T-helper 1 cell treated with Interleukin-12 subunit alpha and Interleukin-12 subunit beta and Interleukin-4 antibody, amounts not matched to agents 30 μg/mL and 1 μg/mL, for 36 hours (primary cell): ENCODE measurements around the gene IRF5.

Source experiments
- H3K27ac Mint-ChIP-seq: one replicate; pipeline ENCODE4 v1.8.0; 2021; ENCODE audit warnings: mild to moderate bottlenecking, mixed read lengths
- H3K27me3 Mint-ChIP-seq: one replicate; pipeline ENCODE4 v1.8.0; 2021; ENCODE audit warnings: low read depth, mixed read lengths
- H3K36me3 Mint-ChIP-seq: one replicate; pipeline ENCODE4 v1.8.0; 2021; ENCODE audit warnings: low read depth, mixed read lengths
- H3K4me1 Mint-ChIP-seq: one replicate; pipeline ENCODE4 v1.8.0; 2021; ENCODE audit warnings: low read depth, mixed read lengths
- H3K4me3 Mint-ChIP-seq: one replicate; pipeline ENCODE4 v1.8.0; 2021; ENCODE audit warnings: mild to moderate bottlenecking, moderate library complexity, mixed read lengths
- H3K9me3 Mint-ChIP-seq: one replicate; pipeline ENCODE4 v1.8.0; 2021; ENCODE audit warnings: mixed read lengths

Gene IRF5

DNA sequence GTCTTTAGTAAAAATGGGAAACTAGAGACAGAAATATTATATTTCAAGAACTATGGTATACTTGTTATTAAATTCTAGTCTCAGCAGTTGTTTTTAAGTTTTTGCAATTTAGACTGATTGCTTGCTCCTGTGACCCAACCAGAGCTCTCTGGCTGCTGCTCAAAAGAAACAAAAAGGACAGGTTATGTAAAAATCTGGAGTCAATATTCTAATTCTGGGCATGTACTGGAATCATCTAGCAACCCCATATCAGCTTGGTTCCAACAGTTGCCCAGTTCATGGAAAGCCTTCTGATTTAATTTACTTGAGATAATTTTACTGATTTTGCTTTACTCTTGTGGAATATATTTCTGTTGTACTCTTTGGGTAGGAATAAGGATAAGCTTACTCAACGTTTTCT, 37.5 kb upstream of the IRF5 start:
- Mint-ChIP-seq H3K9me3 (peaks cover 4% of the 10 kb centered on the region), H3K4me3 (no peak overlapping the region), H3K27me3 (peaks cover 9% of the 10 kb centered on the region), H3K4me1 (no peaks in the 10 kb centered on the region), H3K36me3 (peaks cover 2% of the 10 kb centered on the region), H3K27ac (no peak overlapping the region)

DNA sequence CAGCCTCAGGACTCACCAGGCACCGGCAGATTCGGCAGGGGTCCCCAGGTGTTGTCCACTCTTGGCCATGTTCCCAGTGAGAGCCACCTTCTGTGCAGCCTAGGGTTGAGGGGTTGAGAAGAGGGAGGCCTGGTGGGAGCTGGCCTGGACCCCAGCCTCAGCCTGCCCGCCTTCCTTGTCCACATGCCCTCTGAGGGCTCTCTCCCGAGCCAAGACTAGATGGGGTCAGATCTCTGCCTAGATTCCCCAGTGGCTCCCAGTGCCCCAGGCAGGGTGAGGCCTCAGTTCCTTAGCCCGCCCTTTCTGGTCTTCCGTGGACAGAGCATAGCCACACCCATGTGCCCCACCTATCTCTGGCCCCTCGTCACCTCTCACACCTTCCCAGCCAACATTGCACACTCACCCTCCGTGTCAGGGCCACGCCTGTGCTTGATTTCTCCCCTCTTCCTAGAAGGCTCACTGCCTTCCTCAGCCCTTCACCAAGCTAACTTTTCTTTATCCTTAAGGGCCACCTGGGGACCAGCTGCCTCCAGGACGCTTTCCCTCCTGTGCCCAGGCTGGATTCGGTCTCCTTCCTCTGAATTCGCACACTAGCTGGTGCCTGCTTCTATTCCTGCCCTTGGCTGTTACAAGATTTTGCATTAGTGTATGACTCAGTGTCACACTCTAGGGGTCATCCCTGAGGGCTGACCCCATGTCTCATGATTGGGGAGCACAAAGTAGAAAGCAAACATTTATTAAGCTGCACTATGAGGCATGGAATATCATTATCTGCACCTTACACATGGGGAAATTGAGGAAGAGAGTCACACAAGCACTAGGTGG, 34.8 kb upstream of the IRF5 start:
- H3K27me3 Mint-ChIP-seq = peaks cover 17% of the 10 kb centered on the region
- no peaks in the 10 kb centered on the region for H3K4me1 Mint-ChIP-seq
- H3K36me3 Mint-ChIP-seq = peaks cover 2% of the 10 kb centered on the region
- H3K9me3 Mint-ChIP-seq = peaks cover 4% of the 10 kb centered on the region
- H3K4me3 Mint-ChIP-seq = no peak overlapping the region
- no peak overlapping the region for H3K27ac Mint-ChIP-seq

- Mint-ChIP-seq H3K4me1 (no peaks in the 10 kb centered on the region), H3K36me3 (no peaks in the 10 kb centered on the region), H3K27me3 (peaks cover 18% of the 10 kb centered on the region), H3K9me3 (no peaks in the 10 kb centered on the region), H3K27ac (no peak overlapping the region), H3K4me3 (no peak overlapping the region)
Observed at GRCh38 chr7:128903621-128904361, 33.9 kb upstream of the IRF5 start.

GRCh38 chr7:128904381-128905197, 33.1 kb upstream of the IRF5 start:
- Mint-ChIP-seq H3K27me3 (peaks cover 26% of the 10 kb centered on the region), H3K4me1 (no peaks in the 10 kb centered on the region), H3K4me3 (no peak overlapping the region), H3K9me3 (no peaks in the 10 kb centered on the region), H3K36me3 (no peaks in the 10 kb centered on the region), H3K27ac (no peak overlapping the region)

DNA sequence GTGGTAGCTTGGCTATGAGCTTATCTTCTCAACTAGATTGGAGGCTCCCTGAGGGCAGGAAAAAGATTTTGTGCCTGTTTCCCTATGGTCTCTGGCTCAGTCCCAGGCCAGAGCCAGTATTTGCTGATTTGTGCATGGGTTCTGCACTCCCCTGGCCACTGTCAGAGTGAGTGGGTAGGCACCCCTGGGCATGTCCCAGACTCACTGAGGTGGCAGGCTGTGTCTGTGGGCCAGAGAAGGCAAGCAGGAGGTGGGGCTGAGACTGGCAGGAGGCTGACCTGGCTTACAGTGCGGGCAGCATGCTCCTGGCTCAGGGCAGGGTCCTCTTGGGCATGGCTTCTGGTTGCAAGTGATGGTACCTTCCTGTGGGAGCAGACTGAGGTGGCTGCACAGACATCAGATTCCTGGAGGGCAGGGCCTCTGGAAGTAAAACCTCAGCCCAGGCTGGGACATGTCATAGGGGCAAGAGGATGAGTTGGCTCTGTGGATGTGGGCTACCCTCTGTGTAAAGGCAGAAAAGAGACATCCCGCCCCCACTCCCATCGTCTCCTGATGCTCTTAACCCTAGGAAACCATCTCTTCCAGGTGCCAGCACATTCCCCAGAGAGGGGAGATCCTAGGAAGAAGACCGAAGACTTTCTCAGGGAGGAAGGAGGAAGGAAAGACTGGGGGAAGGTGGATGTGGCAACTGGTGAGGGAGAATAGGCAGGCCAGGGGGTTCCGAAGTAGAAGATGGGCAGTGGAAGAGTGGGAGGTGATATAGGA, 31.5 kb upstream of the IRF5 start:
- H3K4me1 Mint-ChIP-seq = no peaks in the 10 kb centered on the region
- no peak overlapping the region for H3K4me3 Mint-ChIP-seq
- no peaks in the 10 kb centered on the region for H3K9me3 Mint-ChIP-seq
- peaks cover 38% of the 10 kb centered on the region for H3K27me3 Mint-ChIP-seq
- H3K36me3 Mint-ChIP-seq = no peaks in the 10 kb centered on the region
- H3K27ac Mint-ChIP-seq = no peak overlapping the region

DNA sequence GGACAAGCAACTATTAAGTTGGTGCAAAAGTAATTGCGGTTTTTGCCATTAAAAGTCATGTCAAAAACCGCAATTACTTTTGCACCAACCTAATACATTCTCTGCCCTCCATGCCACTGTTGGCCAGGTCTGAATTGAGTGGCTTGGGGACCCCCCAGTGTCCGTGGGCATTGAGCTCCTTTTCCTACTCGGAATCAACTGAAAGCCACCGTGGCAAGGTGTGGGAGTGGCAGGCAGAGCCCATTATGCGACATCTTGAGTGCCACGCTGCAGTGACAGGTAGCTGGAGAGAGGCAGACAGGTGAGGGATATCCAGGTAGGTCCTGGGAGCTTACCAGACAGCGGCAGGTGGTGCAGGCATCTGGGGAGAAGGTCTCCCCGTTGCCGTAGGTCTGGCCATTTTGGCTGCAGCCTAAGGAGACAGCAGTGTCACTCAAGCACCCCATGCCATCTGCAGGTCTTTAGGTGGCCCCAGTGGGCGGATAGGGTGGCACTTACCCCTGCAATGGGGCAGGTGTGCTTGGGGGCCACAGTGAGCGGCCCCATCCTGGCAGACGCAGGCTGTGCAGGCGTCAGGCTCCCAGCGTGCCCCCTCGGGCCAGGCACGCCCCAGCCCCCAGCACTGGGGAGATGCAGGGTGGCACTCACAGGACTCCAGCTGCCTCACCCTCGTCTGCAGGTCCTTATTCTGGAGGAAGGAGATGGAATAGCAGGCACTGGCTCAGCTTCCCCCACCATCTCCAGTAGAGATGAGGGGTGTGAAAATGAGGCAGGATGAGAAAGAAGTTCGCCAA, 30.8 kb upstream of the IRF5 start:
- Mint-ChIP-seq H3K9me3 (no peaks in the 10 kb centered on the region), H3K36me3 (no peaks in the 10 kb centered on the region), H3K4me3 (no peak overlapping the region), H3K27ac (no peak overlapping the region), H3K27me3 (peaks cover 43% of the 10 kb centered on the region), H3K4me1 (no peaks in the 10 kb centered on the region)

GRCh38 chr7:128908750-128909624, 28.7 kb upstream of the IRF5 start:
- Mint-ChIP-seq H3K36me3 (no peaks in the 10 kb centered on the region), H3K9me3 (no peaks in the 10 kb centered on the region), H3K27me3 (peaks cover 50% of the 10 kb centered on the region), H3K4me3 (no peak overlapping the region), H3K27ac (no peak overlapping the region), H3K4me1 (no peaks in the 10 kb centered on the region)

DNA sequence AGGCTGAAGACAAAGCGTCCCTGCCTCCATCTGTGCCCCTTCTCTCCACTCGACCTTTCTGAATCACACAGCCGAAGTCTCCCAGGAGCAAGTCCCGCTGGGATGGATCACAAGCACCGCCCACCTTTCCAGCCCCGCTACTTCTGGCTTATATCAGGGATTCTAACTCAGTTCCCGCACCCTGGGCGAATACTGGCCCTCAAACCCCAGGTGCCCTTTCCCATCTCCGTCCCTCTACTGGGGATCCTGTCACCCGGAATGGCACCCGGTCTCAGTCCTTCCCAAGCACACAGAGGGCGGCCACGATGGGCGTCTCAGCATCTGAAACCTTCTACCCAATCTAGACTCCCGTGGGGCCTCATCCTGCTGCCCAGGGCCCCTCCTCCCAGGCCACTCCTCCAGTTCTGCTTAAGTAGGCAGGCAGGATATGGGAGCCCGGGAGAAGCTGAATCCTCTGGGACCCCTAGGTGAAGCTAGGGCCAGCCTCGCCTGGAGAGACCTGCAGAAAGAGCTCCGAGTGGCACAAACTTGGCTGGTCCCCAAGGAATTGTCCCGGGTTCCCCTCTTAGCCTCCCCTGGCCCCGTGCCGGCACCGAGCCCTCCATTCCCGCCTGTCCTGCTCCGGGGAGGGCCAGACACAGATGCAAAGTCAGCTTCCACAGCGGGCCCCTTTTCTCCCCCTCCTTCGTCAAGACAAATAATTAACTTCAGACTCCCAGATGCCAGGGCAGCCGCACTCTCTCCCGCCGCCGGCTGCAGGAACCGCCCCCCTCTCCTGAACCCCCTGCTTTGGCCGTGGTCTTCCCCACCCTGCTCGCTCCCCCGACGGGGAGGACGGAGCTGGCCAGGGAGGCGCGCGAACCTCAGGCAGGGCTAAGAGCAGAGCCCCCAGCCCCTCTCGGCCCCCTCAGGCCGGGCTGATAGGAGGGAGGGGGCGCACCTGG, 27.8 kb upstream of the IRF5 start:
- no peak overlapping the region for H3K4me3 Mint-ChIP-seq
- peaks cover 55% of the 10 kb centered on the region for H3K27me3 Mint-ChIP-seq
- H3K4me1 Mint-ChIP-seq = peaks cover 2% of the 10 kb centered on the region
- no peaks in the 10 kb centered on the region for H3K9me3 Mint-ChIP-seq
- H3K27ac Mint-ChIP-seq = no peak overlapping the region
- no peaks in the 10 kb centered on the region for H3K36me3 Mint-ChIP-seq

DNA sequence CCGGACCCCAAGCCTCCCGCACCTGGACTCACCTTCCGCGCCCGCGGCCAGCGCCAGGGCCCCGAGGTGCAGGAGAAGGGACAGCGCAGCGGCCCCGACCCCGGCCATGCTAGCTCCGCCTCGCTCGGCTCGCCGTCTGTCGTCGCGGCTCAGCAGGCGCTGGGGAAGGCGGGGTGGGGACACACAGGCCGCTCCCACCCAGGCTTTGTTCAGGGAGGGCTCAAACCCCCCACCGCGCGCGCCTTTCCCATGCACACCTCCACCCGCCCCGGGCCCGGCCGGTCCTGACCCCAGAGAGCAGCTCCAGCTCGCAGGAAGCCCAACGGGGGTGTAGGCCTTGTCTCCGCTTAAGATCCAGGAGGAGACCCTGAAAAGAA, 27.2 kb upstream of the IRF5 start, which contains the start of gene KCP:
TSS of gene KCP (minus strand) at position 141 of the 377 bp plus-strand sequence. CDS start at position 108, 33 bp downstream.
- H3K4me3 Mint-ChIP-seq = no peak within 1 kb of the TSS
- no peaks in the 10 kb centered on the region for H3K36me3 Mint-ChIP-seq
- H3K9me3 Mint-ChIP-seq = no peaks in the 10 kb centered on the region
- no peak within 1 kb of the TSS for H3K27ac Mint-ChIP-seq
- H3K4me1 Mint-ChIP-seq = peaks cover 4% of the 10 kb centered on the region
- H3K27me3 Mint-ChIP-seq = peaks cover 59% of the 10 kb centered on the region

DNA sequence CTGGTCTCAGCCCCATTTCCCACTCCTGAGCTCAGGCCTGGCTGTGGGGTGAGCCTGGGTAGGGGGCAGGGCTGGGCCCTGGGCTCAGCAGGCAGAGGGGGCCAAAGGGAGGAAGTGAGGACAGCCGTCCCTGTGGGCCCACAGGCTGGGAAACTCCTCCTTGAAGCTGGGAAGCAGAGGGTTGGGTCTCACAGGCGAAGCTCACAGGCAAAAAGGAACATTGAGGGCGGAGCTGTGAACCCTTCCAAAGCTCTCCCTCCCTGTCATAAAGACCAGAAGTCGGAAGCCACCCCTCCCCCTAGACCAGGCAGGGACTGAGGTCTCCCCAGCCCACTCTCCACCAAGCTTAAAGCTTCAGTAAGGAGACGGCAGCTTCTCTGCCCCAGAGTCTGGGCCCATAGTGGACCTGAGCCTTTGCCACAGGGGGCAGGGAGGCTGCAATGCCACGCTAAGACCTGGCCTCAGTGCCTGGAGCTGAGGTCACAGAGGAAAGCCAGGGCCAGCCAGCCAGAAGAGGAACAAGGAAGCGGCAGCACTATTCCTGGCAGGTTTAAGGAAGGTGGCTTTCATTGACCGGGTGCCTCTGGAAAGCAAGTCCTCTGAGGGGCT, 26.2 kb upstream of the IRF5 start:
- H3K27ac Mint-ChIP-seq = no peak overlapping the region
- H3K36me3 Mint-ChIP-seq = no peaks in the 10 kb centered on the region
- no peaks in the 10 kb centered on the region for H3K9me3 Mint-ChIP-seq
- no peak overlapping the region for H3K4me3 Mint-ChIP-seq
- peaks cover 60% of the 10 kb centered on the region for H3K27me3 Mint-ChIP-seq
- peaks cover 4% of the 10 kb centered on the region for H3K4me1 Mint-ChIP-seq

DNA sequence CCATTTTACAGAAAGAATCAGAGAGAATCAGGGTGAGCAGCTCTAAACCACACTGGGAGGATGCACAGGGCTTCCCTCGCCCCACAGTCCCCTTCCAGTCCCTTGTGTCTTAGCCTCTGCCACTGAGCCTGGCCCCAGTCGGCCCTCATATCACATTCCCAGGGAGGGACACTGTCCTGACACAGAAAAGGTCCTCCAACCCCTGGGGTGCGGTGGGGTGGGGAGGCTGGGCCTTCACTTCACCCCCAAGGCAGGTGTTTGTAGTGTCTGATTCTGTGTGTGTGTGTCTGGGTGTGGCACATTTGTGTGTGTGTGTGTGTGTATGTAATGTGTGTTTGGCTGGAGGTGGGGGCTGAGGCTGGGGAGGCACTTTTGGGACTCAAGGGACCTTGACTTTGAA, 25.4 kb upstream of the IRF5 start:
- peaks cover 67% of the 10 kb centered on the region for H3K27me3 Mint-ChIP-seq
- H3K4me1 Mint-ChIP-seq = peaks cover 4% of the 10 kb centered on the region
- no peak overlapping the region for H3K4me3 Mint-ChIP-seq
- no peak overlapping the region for H3K27ac Mint-ChIP-seq
- no peaks in the 10 kb centered on the region for H3K9me3 Mint-ChIP-seq
- H3K36me3 Mint-ChIP-seq = no peaks in the 10 kb centered on the region
